ENCODE results near the gene MFSD2B.

- TF ChIP-seq EZH2phosphoT487 (IDR thresholded peaks at IDR 0.05; ENCODE audit: low read depth), result no peak
- TF ChIP-seq, protein P1, sequence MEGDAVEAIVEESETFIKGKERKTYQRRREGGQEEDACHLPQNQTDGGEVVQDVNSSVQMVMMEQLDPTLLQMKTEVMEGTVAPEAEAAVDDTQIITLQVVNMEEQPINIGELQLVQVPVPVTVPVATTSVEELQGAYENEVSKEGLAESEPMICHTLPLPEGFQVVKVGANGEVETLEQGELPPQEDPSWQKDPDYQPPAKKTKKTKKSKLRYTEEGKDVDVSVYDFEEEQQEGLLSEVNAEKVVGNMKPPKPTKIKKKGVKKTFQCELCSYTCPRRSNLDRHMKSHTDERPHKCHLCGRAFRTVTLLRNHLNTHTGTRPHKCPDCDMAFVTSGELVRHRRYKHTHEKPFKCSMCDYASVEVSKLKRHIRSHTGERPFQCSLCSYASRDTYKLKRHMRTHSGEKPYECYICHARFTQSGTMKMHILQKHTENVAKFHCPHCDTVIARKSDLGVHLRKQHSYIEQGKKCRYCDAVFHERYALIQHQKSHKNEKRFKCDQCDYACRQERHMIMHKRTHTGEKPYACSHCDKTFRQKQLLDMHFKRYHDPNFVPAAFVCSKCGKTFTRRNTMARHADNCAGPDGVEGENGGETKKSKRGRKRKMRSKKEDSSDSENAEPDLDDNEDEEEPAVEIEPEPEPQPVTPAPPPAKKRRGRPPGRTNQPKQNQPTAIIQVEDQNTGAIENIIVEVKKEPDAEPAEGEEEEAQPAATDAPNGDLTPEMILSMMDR (IDR thresholded peaks at IDR 0.05; ENCODE audit: low read depth, low read length), result no peak
Observed at GRCh38 chr2:24045511-24046508, 35.9 kb downstream of the MFSD2B start.

All from OCI-LY3 (cell line).